ENCODE results near the gene WRAP73. TPM values are rescaled to one million over a fixed set of nuclear protein-coding genes. Genes with fewer than 3 reads are reported as not detected.

Gene WRAP73
- polyA plus RNA-seq, 2 donors: 13.6 to 16.4 TPM

- no peak overlapping the region for H3K27ac ChIP-seq (ENCODE audit: low read depth in 2 of 2, low read length in 1 of 2)
- H3K36me3 ChIP-seq (ENCODE audit: control insufficient read depth in 2 of 2, insufficient read depth in 2 of 2, low read length in 1 of 2): no peaks in the 10 kb centered on the region
- H3K9me3 ChIP-seq (ENCODE audit: control insufficient read depth in 2 of 2, insufficient read depth in 1 of 2, low read depth in 1 of 2, low read length in 1 of 2): peaks cover 0 to 6% of the 10 kb centered on the region in 2 donors
- WGBS, 2 donors: 79 to 81% methylated on average over 10 of the region's 10 CpGs
- no peaks in the 10 kb centered on the region for H3K27me3 ChIP-seq (ENCODE audit: control insufficient read depth in 1 of 2, insufficient read depth in 2 of 2, low read length in 2 of 2)
- peaks cover 0 to 10% of the 10 kb centered on the region in 2 donors for H3K4me1 ChIP-seq (ENCODE audit: control insufficient read depth in 2 of 2, insufficient read depth in 2 of 2, low read length in 1 of 2)
- no peak overlapping the region for H3K4me3 ChIP-seq (ENCODE audit: low read depth in 1 of 2, low read length in 2 of 2)
These were observed 49.5 kb downstream of the WRAP73 start for GRCh38 chr1:3600354-3600753.

- Histone ChIP-seq H3K36me3 (ENCODE audit: control insufficient read depth in 2 of 2, insufficient read depth in 2 of 2, low read length in 1 of 2) (no peaks in the 10 kb centered on the region), H3K27me3 (ENCODE audit: control insufficient read depth in 1 of 2, insufficient read depth in 2 of 2, low read length in 2 of 2) (no peaks in the 10 kb centered on the region), H3K27ac (ENCODE audit: low read depth in 2 of 2, low read length in 1 of 2) (no peak overlapping the region), H3K9me3 (ENCODE audit: control insufficient read depth in 2 of 2, insufficient read depth in 1 of 2, low read depth in 1 of 2, low read length in 1 of 2) (peaks cover 0 to 6% of the 10 kb centered on the region in 2 donors), H3K4me3 (ENCODE audit: low read depth in 1 of 2, low read length in 2 of 2) (no peak overlapping the region), H3K4me1 (ENCODE audit: control insufficient read depth in 2 of 2, insufficient read depth in 2 of 2, low read length in 1 of 2) (peaks cover 0 to 10% of the 10 kb centered on the region in 2 donors)
- 75 to 79% methylated on average over 12 to 15 of the region's 15 CpGs for WGBS, 2 donors
These were observed 50.1 kb downstream of the WRAP73 start for GRCh38 chr1:3599816-3600215.

- no peaks in the 10 kb centered on the region for H3K27me3 ChIP-seq (ENCODE audit: control insufficient read depth in 1 of 2, insufficient read depth in 2 of 2, low read length in 2 of 2)
- no peak overlapping the region for H3K4me3 ChIP-seq (ENCODE audit: low read depth in 1 of 2, low read length in 2 of 2)
- WGBS, 2 donors: 78 to 82% methylated on average over 8 to 16 of the region's 16 CpGs
- no peaks in the 10 kb centered on the region for H3K36me3 ChIP-seq (ENCODE audit: control insufficient read depth in 2 of 2, insufficient read depth in 2 of 2, low read length in 1 of 2)
- no peak overlapping the region for H3K27ac ChIP-seq (ENCODE audit: low read depth in 2 of 2, low read length in 1 of 2)
- peaks cover 0 to 4% of the 10 kb centered on the region in 2 donors for H3K9me3 ChIP-seq (ENCODE audit: control insufficient read depth in 2 of 2, insufficient read depth in 1 of 2, low read depth in 1 of 2, low read length in 1 of 2)
- H3K4me1 ChIP-seq (ENCODE audit: control insufficient read depth in 2 of 2, insufficient read depth in 2 of 2, low read length in 1 of 2): peaks cover 0 to 10% of the 10 kb centered on the region in 2 donors
These were observed 50.6 kb downstream of the WRAP73 start for GRCh38 chr1:3599286-3599811.

- peaks cover 0 to 10% of the 10 kb centered on the region in 2 donors for H3K4me1 ChIP-seq (ENCODE audit: control insufficient read depth in 2 of 2, insufficient read depth in 2 of 2, low read length in 1 of 2)
- no peaks in the 10 kb centered on the region for H3K9me3 ChIP-seq (ENCODE audit: control insufficient read depth in 2 of 2, insufficient read depth in 1 of 2, low read depth in 1 of 2, low read length in 1 of 2)
- H3K4me3 ChIP-seq (ENCODE audit: low read depth in 1 of 2, low read length in 2 of 2): no peak overlapping the region
- no peak overlapping the region for H3K27ac ChIP-seq (ENCODE audit: low read depth in 2 of 2, low read length in 1 of 2)
- H3K36me3 ChIP-seq (ENCODE audit: control insufficient read depth in 2 of 2, insufficient read depth in 2 of 2, low read length in 1 of 2): no peaks in the 10 kb centered on the region
- no peaks in the 10 kb centered on the region for H3K27me3 ChIP-seq (ENCODE audit: control insufficient read depth in 1 of 2, insufficient read depth in 2 of 2, low read length in 2 of 2)
- WGBS, 2 donors: 35 to 44% methylated on average over 28 to 30 of the region's 30 CpGs
These were observed 51.2 kb downstream of the WRAP73 start for GRCh38 chr1:3598522-3599285.

GRCh38 chr1:3598051-3598491 is 51.8 kb downstream of the WRAP73 start:
- no peak overlapping the region for H3K4me3 ChIP-seq (ENCODE audit: low read depth in 1 of 2, low read length in 2 of 2)
- H3K27me3 ChIP-seq (ENCODE audit: control insufficient read depth in 1 of 2, insufficient read depth in 2 of 2, low read length in 2 of 2): no peaks in the 10 kb centered on the region
- H3K36me3 ChIP-seq (ENCODE audit: control insufficient read depth in 2 of 2, insufficient read depth in 2 of 2, low read length in 1 of 2): no peaks in the 10 kb centered on the region
- peaks cover 0 to 10% of the 10 kb centered on the region in 2 donors for H3K4me1 ChIP-seq (ENCODE audit: control insufficient read depth in 2 of 2, insufficient read depth in 2 of 2, low read length in 1 of 2)
- 11 to 29% methylated on average over 26 of the region's 26 CpGs for WGBS, 2 donors
- no peaks in the 10 kb centered on the region for H3K9me3 ChIP-seq (ENCODE audit: control insufficient read depth in 2 of 2, insufficient read depth in 1 of 2, low read depth in 1 of 2, low read length in 1 of 2)
- H3K27ac ChIP-seq (ENCODE audit: low read depth in 2 of 2, low read length in 1 of 2): no peak overlapping the region

- 55% methylated on average over 11 of the region's 11 CpGs for WGBS, 2 donors
- H3K4me3 ChIP-seq (ENCODE audit: low read depth in 1 of 2, low read length in 2 of 2): no peak overlapping the region
- peaks cover 0 to 10% of the 10 kb centered on the region in 2 donors for H3K4me1 ChIP-seq (ENCODE audit: control insufficient read depth in 2 of 2, insufficient read depth in 2 of 2, low read length in 1 of 2)
- no peaks in the 10 kb centered on the region for H3K36me3 ChIP-seq (ENCODE audit: control insufficient read depth in 2 of 2, insufficient read depth in 2 of 2, low read length in 1 of 2)
- no peaks in the 10 kb centered on the region for H3K9me3 ChIP-seq (ENCODE audit: control insufficient read depth in 2 of 2, insufficient read depth in 1 of 2, low read depth in 1 of 2, low read length in 1 of 2)
- H3K27me3 ChIP-seq (ENCODE audit: control insufficient read depth in 1 of 2, insufficient read depth in 2 of 2, low read length in 2 of 2): no peaks in the 10 kb centered on the region
- H3K27ac ChIP-seq (ENCODE audit: low read depth in 2 of 2, low read length in 1 of 2): no peak overlapping the region
These were observed 52.3 kb downstream of the WRAP73 start for GRCh38 chr1:3597599-3597964.

- Histone ChIP-seq H3K27ac (ENCODE audit: low read depth in 2 of 2, low read length in 1 of 2) (no peak overlapping the region), H3K9me3 (ENCODE audit: control insufficient read depth in 2 of 2, insufficient read depth in 1 of 2, low read depth in 1 of 2, low read length in 1 of 2) (no peaks in the 10 kb centered on the region), H3K4me3 (ENCODE audit: low read depth in 1 of 2, low read length in 2 of 2) (no peak overlapping the region), H3K36me3 (ENCODE audit: control insufficient read depth in 2 of 2, insufficient read depth in 2 of 2, low read length in 1 of 2) (no peaks in the 10 kb centered on the region), H3K4me1 (ENCODE audit: control insufficient read depth in 2 of 2, insufficient read depth in 2 of 2, low read length in 1 of 2) (peaks cover 0 to 12% of the 10 kb centered on the region in 2 donors), H3K27me3 (ENCODE audit: control insufficient read depth in 1 of 2, insufficient read depth in 2 of 2, low read length in 2 of 2) (no peaks in the 10 kb centered on the region)
- WGBS, 2 donors: 75 to 83% methylated on average over 29 of the region's 29 CpGs
These were observed 53.0 kb downstream of the WRAP73 start for GRCh38 chr1:3596663-3597598.

GRCh38 chr1:3595949-3596348 is 54.0 kb downstream of the WRAP73 start:
- 91 to 92% methylated on average over 6 to 7 of the region's 7 CpGs for WGBS, 2 donors
- Histone ChIP-seq H3K27ac (ENCODE audit: low read depth in 2 of 2, low read length in 1 of 2) (no peak overlapping the region), H3K27me3 (ENCODE audit: control insufficient read depth in 1 of 2, insufficient read depth in 2 of 2, low read length in 2 of 2) (no peaks in the 10 kb centered on the region), H3K36me3 (ENCODE audit: control insufficient read depth in 2 of 2, insufficient read depth in 2 of 2, low read length in 1 of 2) (no peaks in the 10 kb centered on the region), H3K9me3 (ENCODE audit: control insufficient read depth in 2 of 2, insufficient read depth in 1 of 2, low read depth in 1 of 2, low read length in 1 of 2) (no peaks in the 10 kb centered on the region), H3K4me1 (ENCODE audit: control insufficient read depth in 2 of 2, insufficient read depth in 2 of 2, low read length in 1 of 2) (peaks cover 0 to 12% of the 10 kb centered on the region in 2 donors), H3K4me3 (ENCODE audit: low read depth in 1 of 2, low read length in 2 of 2) (no peak overlapping the region)

GRCh38 chr1:3594706-3595377 is 55.1 kb downstream of the WRAP73 start:
- no peaks in the 10 kb centered on the region for H3K9me3 ChIP-seq (ENCODE audit: control insufficient read depth in 2 of 2, insufficient read depth in 1 of 2, low read depth in 1 of 2, low read length in 1 of 2)
- peaks cover 0 to 12% of the 10 kb centered on the region in 2 donors for H3K4me1 ChIP-seq (ENCODE audit: control insufficient read depth in 2 of 2, insufficient read depth in 2 of 2, low read length in 1 of 2)
- no peak overlapping the region for H3K4me3 ChIP-seq (ENCODE audit: low read depth in 1 of 2, low read length in 2 of 2)
- 80 to 87% methylated on average over 31 of the region's 31 CpGs for WGBS, 2 donors
- no peaks in the 10 kb centered on the region for H3K36me3 ChIP-seq (ENCODE audit: control insufficient read depth in 2 of 2, insufficient read depth in 2 of 2, low read length in 1 of 2)
- H3K27ac ChIP-seq (ENCODE audit: low read depth in 2 of 2, low read length in 1 of 2): no peak overlapping the region
- H3K27me3 ChIP-seq (ENCODE audit: control insufficient read depth in 1 of 2, insufficient read depth in 2 of 2, low read length in 2 of 2): no peaks in the 10 kb centered on the region
